ENCODE results near the gene MUC4.

- TF ChIP-seq CTCF (IDR thresholded peaks at IDR 0.05) (no peak), POLR2AphosphoS5 (IDR thresholded peaks at IDR 0.05) (no peak), POLR2A (IDR thresholded peaks at IDR 0.05) (no peak), EP300 (IDR thresholded peaks at IDR 0.05) (no peak)
Observed at GRCh38 chr3:195750797-195751520, 60.8 kb downstream of the MUC4 start.

Data from stomach (tissue), 4 donors.